ENCODE results near the gene RHBDL1. TPM values are rescaled to one million over a fixed set of nuclear protein-coding genes. Genes with fewer than 3 reads are reported as not detected.

Gene RHBDL1
- total and polyA plus RNA-seq, 2 experiments from 2014 or later, result 2.6 to 12.9 TPM

- H3K4me1 ChIP-seq (ENCODE audit: low read depth), result peaks cover 21% of the 10 kb centered on the region
Measured at GRCh38 chr16:720447-720989, 45.0 kb downstream of the RHBDL1 start.

GRCh38 chr16:720990-721764, 45.7 kb downstream of the RHBDL1 start, which contains the start of gene ANTKMT:
Gene ANTKMT, plus strand, starts transcription at chr16:721146. Its CDS starts 129 bp downstream, at chr16:721275.
- H3K4me3 ChIP-seq, result peak within 1 kb of the TSS; percentile 85
- peaks cover 21% of the 10 kb centered on the region for H3K4me1 ChIP-seq (ENCODE audit: low read depth)
- H3K36me3 ChIP-seq, result no peaks in the 10 kb centered on the region
- peak; percentile 79 to 95 for DNase-seq (ENCODE audit: low read depth in 1 of 2, low spot score in 1 of 2)
- no peak for TF ChIP-seq CTCF (IDR thresholded peaks at IDR 0.05; ENCODE audit: low read depth, low read length)
- H3K27me3 ChIP-seq, result no peaks in the 10 kb centered on the region
- peak within 1 kb of the TSS; percentile 90 for H3K27ac ChIP-seq
- no peaks in the 10 kb centered on the region for H3K9me3 ChIP-seq (ENCODE audit: low read depth)

More at GRCh38 chr16:720447-720989, 45.0 kb downstream of the RHBDL1 start:
- Histone ChIP-seq H3K4me3 (peak overlapping the region; percentile 85), H3K36me3 (no peaks in the 10 kb centered on the region), H3K27ac (peak overlapping the region; percentile 90), H3K9me3 (ENCODE audit: low read depth) (no peaks in the 10 kb centered on the region), H3K27me3 (no peaks in the 10 kb centered on the region)
- peak; percentile 78 to 82 for DNase-seq (ENCODE audit: low read depth in 1 of 2, low spot score in 1 of 2)
- peak; percentile 24 for TF ChIP-seq CTCF (IDR thresholded peaks at IDR 0.05; ENCODE audit: low read depth, low read length)

- H3K27me3 ChIP-seq, result no peaks in the 10 kb centered on the region
- no peak for TF ChIP-seq CTCF (IDR thresholded peaks at IDR 0.05; ENCODE audit: low read depth, low read length)
- DNase-seq (ENCODE audit: low read depth in 1 of 2, low spot score in 1 of 2), result no peak
- peak overlapping the region; percentile 85 for H3K4me3 ChIP-seq
- H3K27ac ChIP-seq, result peak overlapping the region; percentile 90
- peaks cover 16% of the 10 kb centered on the region for H3K4me1 ChIP-seq (ENCODE audit: low read depth)
- no peaks in the 10 kb centered on the region for H3K9me3 ChIP-seq (ENCODE audit: low read depth)
- no peaks in the 10 kb centered on the region for H3K36me3 ChIP-seq
Measured at GRCh38 chr16:721765-722540, 46.5 kb downstream of the RHBDL1 start.

GRCh38 chr16:722835-723633, 47.6 kb downstream of the RHBDL1 start:
- Histone ChIP-seq H3K27ac (no peak overlapping the region), H3K9me3 (ENCODE audit: low read depth) (no peaks in the 10 kb centered on the region), H3K36me3 (no peaks in the 10 kb centered on the region), H3K4me1 (ENCODE audit: low read depth) (peaks cover 16% of the 10 kb centered on the region), H3K27me3 (no peaks in the 10 kb centered on the region), H3K4me3 (no peak overlapping the region)
- TF ChIP-seq CTCF (IDR thresholded peaks at IDR 0.05; ENCODE audit: low read depth, low read length), result no peak
- no peak for DNase-seq (ENCODE audit: low read depth in 1 of 2, low spot score in 1 of 2)

GRCh38 chr16:723695-724094, 48.2 kb downstream of the RHBDL1 start:
- no peak for DNase-seq (ENCODE audit: low read depth in 1 of 2, low spot score in 1 of 2)
- H3K4me3 ChIP-seq, result no peak overlapping the region
- peaks cover 16% of the 10 kb centered on the region for H3K4me1 ChIP-seq (ENCODE audit: low read depth)
- H3K27ac ChIP-seq, result no peak overlapping the region
- H3K27me3 ChIP-seq, result no peaks in the 10 kb centered on the region
- no peaks in the 10 kb centered on the region for H3K9me3 ChIP-seq (ENCODE audit: low read depth)
- no peak for TF ChIP-seq CTCF (IDR thresholded peaks at IDR 0.05; ENCODE audit: low read depth, low read length)
- H3K36me3 ChIP-seq, result no peaks in the 10 kb centered on the region

Measured in cardiac muscle cell (in vitro differentiated cells and primary cell).